T-cell (primary cell): ENCODE measurements around the gene TLX1. TPM values are rescaled to one million over a fixed set of nuclear protein-coding genes. Genes with fewer than 3 reads are reported as not detected.

Source experiments
- ATAC-seq, 4 experiments: fragments of 200-7000 bp in 3 of 4; fragments of 150-1000 bp in 1 of 4; cut with Tn5 transposase; replicated peaks in 1 of 4; 1 replicate in 3 of 4; 2 replicates in 1 of 4; pipeline ENCODE4 v1.10.0; 2021; ENCODE audit warnings: moderate library complexity in 3 of 4, mild to moderate bottlenecking in 2 of 4, moderate number of reproducible peaks in 1 of 4
- CTCF ChIA-PET, 2 donors: fragments of 300-600 bp; sonication (Branson Sonifier 250); formaldehyde crosslinking; loops; one replicate each; lab custom pipeline; 2022; ENCODE audit warnings: antibody characterized with exemption in 2 of 2; lab: Charles Lee
- POLR2A ChIA-PET, 2 donors: fragments of 300-600 bp; sonication (Branson Sonifier 250); formaldehyde crosslinking; loops; one replicate each; lab custom pipeline; 2022; ENCODE audit warnings: antibody characterized with exemption in 2 of 2; lab: Charles Lee
- DNase-seq, 35 experiments: peaks; one replicate each; pipeline versions ENCODE4 v3.0.0 to v3.0.0-alpha.2; 2013 to 2023
- H3K27ac ChIP-seq: one replicate; pipeline ENCODE4 v1.5.1; 2013; ENCODE audit warnings: low read length
- H3K27me3 ChIP-seq, 2 experiments: replicated peaks in 1 of 2; 1 replicate in 1 of 2; 2 replicates in 1 of 2; pipeline versions ENCODE4 v1.6.1 to v1.7.0; 2013; ENCODE audit warnings: low read length in 1 of 2, mixed read lengths in 1 of 2; ENCODE audit not compliant: control insufficient read depth in 2 of 2, insufficient read depth in 2 of 2; ENCODE audit errors: extremely low read depth in 1 of 2
- H3K36me3 ChIP-seq, 2 donors: 1 replicate in 1 of 2; 2 replicates in 1 of 2; pipeline versions ENCODE4 v1.6.1 to v1.7.0; 2013; ENCODE audit warnings: low read length in 1 of 2; ENCODE audit not compliant: control insufficient read depth in 2 of 2, insufficient read depth in 1 of 2; ENCODE audit errors: extremely low read depth in 1 of 2
- H3K4me1 ChIP-seq, 2 experiments: 1 replicate in 1 of 2; 2 replicates in 1 of 2; pipeline versions ENCODE4 v1.6.1 to v1.7.0; 2013; ENCODE audit warnings: low read length in 2 of 2, mixed read lengths in 1 of 2; ENCODE audit not compliant: insufficient read depth in 2 of 2, control insufficient read depth in 1 of 2; ENCODE audit errors: extremely low read depth in 1 of 2
- H3K4me3 ChIP-seq, 2 donors: 1 replicate in 1 of 2; 2 replicates in 1 of 2; pipeline versions ENCODE4 v1.5.1 to v1.7.0; 2013; ENCODE audit warnings: mild to moderate bottlenecking in 2 of 2, low read length in 1 of 2, moderate library complexity in 1 of 2; ENCODE audit not compliant: control insufficient read depth in 1 of 2; ENCODE audit errors: extremely low read depth in 1 of 2
- H3K9me3 ChIP-seq: 2 replicates; pipeline ENCODE4 v1.7.0; 2013
- H3K27ac Mint-ChIP-seq, 2 donors: one replicate each; pipeline ENCODE4 v1.8.0; 2020 to 2021; ENCODE audit warnings: mild to moderate bottlenecking in 2 of 2, mixed read lengths in 2 of 2
- H3K27me3 Mint-ChIP-seq, 2 donors: one replicate each; pipeline ENCODE4 v1.8.0; 2021 to 2022; ENCODE audit warnings: mixed read lengths in 2 of 2
- H3K36me3 Mint-ChIP-seq: one replicate; pipeline ENCODE4 v1.8.0; 2021; ENCODE audit warnings: mixed read lengths
- H3K4me1 Mint-ChIP-seq, 3 donors: one replicate each; pipeline ENCODE4 v1.8.0; 2020 to 2022; ENCODE audit warnings: mixed read lengths in 3 of 3, mild to moderate bottlenecking in 1 of 3
- H3K4me3 Mint-ChIP-seq, 3 donors: one replicate each; pipeline ENCODE4 v1.8.0; 2020 to 2022; ENCODE audit warnings: mild to moderate bottlenecking in 3 of 3, mixed read lengths in 3 of 3, moderate library complexity in 3 of 3
- H3K9me3 Mint-ChIP-seq, 3 donors: one replicate each; pipeline ENCODE4 v1.8.0; 2020 to 2022; ENCODE audit warnings: mixed read lengths in 3 of 3
- WGBS: methylation state at CpG from one replicate; pipeline ENCODE4 v1.1.5; 2013; ENCODE audit warnings: missing lambda C conversion rate; ENCODE audit not compliant: insufficient coverage; 5-methylcytosine and 5-hydroxymethylcytosine counted together
- total RNA-seq, 35 experiments: library from RNA in 6 of 35; stranded (reverse) in 6 of 35; fragments of 120-200 nt in 1 of 35; gene quantifications; one replicate each; pipeline versions ENCODE4 v1.2.1 to v1.2.4 and lab custom pipeline; 2013 to 2026

Gene TLX1
- total RNA-seq, 5 donors from 2014 or later (not counting 1 experiment from before 2014, with no cell fraction given): not detected

DNA sequence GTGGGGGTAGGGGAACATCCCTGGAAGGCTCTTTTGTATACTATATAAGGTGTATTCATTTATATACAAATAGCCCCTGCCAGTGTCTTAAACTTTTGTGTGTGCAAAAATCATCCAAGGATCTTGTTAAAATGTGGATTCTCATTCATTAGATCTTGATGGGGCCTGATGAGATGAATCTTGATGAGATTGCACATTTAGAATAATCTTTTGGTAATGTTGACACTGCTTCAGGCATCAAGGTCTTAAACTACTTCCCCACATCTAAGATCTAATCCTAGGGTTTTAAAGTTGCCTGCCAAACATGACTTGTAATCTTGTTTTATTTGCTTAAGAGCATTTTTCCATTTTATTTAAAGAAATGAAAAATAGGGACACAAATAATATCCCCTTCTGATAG is 13.0 kb downstream of the TLX1 start:
- Mint-ChIP-seq H3K4me1 (peaks cover 14 to 29% (median 22%) of the 10 kb centered on the region in 3 donors), H3K27me3 (peaks cover 54 to 85% of the 10 kb centered on the region in 2 donors), H3K4me3 (no peak overlapping the region), H3K36me3 (no peaks in the 10 kb centered on the region), H3K27ac (no peak overlapping the region), H3K9me3 (peaks cover 0 to 2% (median 0%) of the 10 kb centered on the region in 3 donors)
- no peak for ATAC-seq
- no peaks in the 10 kb centered on the region for H3K9me3 ChIP-seq
- ChIA-PET POLR2A (no interaction called here), CTCF (interaction anchor here in 1 of 2 donors (0.6 to 4.0 kb wide), 2 partner anchors 47 to 285 kb away, joined by 3 to 93 read pairs; no protein-coding TSS in a partner anchor)
- DNase-seq: no peak
- no peak overlapping the region for H3K27ac ChIP-seq
- H3K4me3 ChIP-seq: no peak overlapping the region
- no peaks in the 10 kb centered on the region for H3K36me3 ChIP-seq
- peaks cover 25 to 91% of the 10 kb centered on the region in 2 experiments for H3K27me3 ChIP-seq
- H3K4me1 ChIP-seq: peaks cover 0 to 39% of the 10 kb centered on the region in 2 experiments

DNA sequence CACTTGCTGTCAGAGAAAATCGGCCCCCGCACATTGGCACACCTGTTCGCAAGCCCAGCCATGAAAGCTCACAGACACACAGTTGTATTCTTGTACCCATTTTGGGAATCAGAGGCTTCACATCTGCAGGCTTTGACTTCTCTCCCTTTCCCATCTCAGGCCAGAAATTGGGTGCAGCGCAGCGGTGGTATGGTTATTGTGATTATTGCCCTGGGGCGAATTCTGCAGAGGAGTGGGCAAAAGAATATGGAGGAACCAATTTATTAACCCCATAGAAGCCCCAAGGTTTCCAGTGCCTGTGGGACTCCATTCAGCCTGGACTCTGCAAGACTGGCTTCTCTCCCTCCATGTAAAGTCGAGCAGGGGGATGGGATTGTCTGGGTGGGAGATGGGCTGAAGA is 14.0 kb downstream of the TLX1 start:
- WGBS: 86% methylated on average over 3 of the region's 7 CpGs
- H3K27ac Mint-ChIP-seq: no peak overlapping the region
- ChIA-PET POLR2A (no interaction called here), CTCF (no interaction called here)
- DNase-seq (no peak), ATAC-seq (no peak)
- no peaks in the 10 kb centered on the region for H3K36me3 ChIP-seq
- no peak overlapping the region for H3K4me3 Mint-ChIP-seq
- peaks cover 0 to 29% of the 10 kb centered on the region in 2 experiments for H3K4me1 ChIP-seq
- peaks cover 53 to 86% of the 10 kb centered on the region in 2 donors for H3K27me3 Mint-ChIP-seq
- no peak overlapping the region for H3K4me3 ChIP-seq
- peaks cover 25 to 83% of the 10 kb centered on the region in 2 experiments for H3K27me3 ChIP-seq
- H3K9me3 Mint-ChIP-seq: peaks cover 0 to 4% (median 0%) of the 10 kb centered on the region in 3 donors
- H3K27ac ChIP-seq: no peak overlapping the region
- H3K36me3 Mint-ChIP-seq: no peaks in the 10 kb centered on the region
- H3K4me1 Mint-ChIP-seq: peaks cover 6 to 24% (median 14%) of the 10 kb centered on the region in 3 donors
- no peaks in the 10 kb centered on the region for H3K9me3 ChIP-seq

DNA sequence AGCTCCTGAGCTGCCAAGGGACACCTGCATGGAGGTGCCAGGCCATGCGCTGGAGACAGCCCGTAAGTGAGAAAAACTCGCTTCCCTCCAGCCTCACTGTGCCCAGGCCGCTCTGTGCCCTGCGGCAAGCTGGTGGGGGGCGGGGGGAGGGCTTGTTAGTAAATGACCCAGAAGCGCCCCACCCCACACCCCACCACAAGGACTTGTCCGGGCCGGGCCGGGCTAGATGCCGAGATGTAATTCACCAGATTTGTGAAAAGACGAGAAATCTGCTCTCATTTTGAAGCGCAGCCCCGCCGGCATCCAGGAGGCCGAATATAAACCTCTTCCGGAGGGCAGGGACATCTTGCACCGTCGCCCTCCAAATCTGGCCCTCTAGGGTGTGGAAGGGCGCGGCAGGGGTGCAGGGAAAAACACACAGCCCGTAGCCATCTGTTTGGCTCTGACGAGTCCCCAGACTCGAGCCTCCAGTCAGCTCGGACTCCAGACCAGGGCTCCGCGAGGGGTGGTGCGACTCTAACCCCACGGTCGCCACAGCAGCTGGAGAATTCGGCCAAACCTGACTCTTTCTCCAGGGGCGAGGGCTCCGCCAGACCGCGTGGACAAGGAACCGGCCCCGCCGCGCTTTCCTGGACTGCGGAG is 14.8 kb downstream of the TLX1 start:
- 9% methylated on average over 27 of the region's 40 CpGs for WGBS
- ATAC-seq (no peak), DNase-seq (no peak)
- H3K36me3 Mint-ChIP-seq: no peaks in the 10 kb centered on the region
- Histone ChIP-seq H3K9me3 (no peaks in the 10 kb centered on the region), H3K36me3 (no peaks in the 10 kb centered on the region), H3K27me3 (peaks cover 25 to 80% of the 10 kb centered on the region in 2 experiments), H3K27ac (no peak overlapping the region), H3K4me1 (peaks cover 0 to 22% of the 10 kb centered on the region in 2 experiments), H3K4me3 (no peak overlapping the region)
- H3K4me1 Mint-ChIP-seq: peaks cover 6 to 19% (median 9%) of the 10 kb centered on the region in 3 donors
- H3K27me3 Mint-ChIP-seq: peaks cover 58 to 88% of the 10 kb centered on the region in 2 donors
- H3K27ac Mint-ChIP-seq: no peak overlapping the region
- CTCF ChIA-PET: no interaction called here
- POLR2A ChIA-PET: no interaction called here
- peaks cover 0 to 4% (median 0%) of the 10 kb centered on the region in 3 donors for H3K9me3 Mint-ChIP-seq
- peak overlapping the region in 1 of 3 donors; percentile 24 for H3K4me3 Mint-ChIP-seq

DNA sequence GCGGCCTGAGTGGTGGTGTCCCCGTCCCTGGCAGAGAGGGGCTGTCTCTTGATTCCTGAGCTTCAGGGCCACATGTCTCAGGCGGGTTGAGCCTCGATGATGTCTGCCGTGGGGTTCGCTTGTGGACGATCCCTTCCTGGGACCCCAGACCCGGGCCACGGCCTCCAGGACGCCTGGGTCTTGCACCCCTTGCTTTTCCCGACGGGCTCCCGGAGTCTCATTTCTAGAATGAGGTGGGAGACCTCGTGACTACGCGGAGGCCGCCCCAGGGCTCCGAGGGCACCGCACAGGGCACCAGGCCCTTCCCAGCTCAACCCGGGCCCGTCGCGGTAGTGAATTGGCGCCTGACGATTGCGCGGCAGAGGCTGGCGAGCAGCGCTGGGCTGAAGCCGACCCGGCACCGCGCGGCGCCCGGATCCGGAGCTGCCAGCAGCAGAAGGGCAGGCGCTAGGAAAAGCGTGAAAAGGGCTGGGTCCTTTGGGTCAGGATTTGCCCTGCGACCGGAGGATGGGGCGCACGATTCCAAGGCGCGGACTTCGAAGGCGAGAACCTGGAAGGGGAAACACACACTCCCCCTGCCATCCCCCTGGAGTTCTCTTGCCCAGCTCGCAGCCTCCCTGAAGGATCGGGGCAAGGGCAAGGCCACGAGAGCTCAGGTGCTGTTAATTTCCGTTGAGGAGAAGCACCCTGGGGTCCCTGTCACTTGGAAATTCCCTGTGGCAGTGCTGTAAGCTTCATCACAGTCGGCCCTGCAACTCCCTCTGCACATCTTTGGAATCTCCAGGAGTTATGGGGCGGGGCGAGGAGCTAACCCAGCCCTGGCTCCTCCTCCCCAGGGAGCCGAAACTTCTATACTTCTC is 15.5 kb downstream of the TLX1 start:
- CTCF ChIA-PET: interaction anchor here in 1 of 2 donors (2.2 kb wide), 1 partner anchor 51 kb away, joined by 6 read pairs; no protein-coding TSS in a partner anchor
- peaks cover 0 to 4% (median 0%) of the 10 kb centered on the region in 3 donors for H3K9me3 Mint-ChIP-seq
- no peaks in the 10 kb centered on the region for H3K36me3 Mint-ChIP-seq
- ATAC-seq (peak in 1 of 4 experiments; percentile 38), DNase-seq (no peak)
- peak overlapping the region in 1 of 3 donors; percentile 24 for H3K4me3 Mint-ChIP-seq
- H3K36me3 ChIP-seq: no peaks in the 10 kb centered on the region
- H3K27me3 Mint-ChIP-seq: peaks cover 63 to 87% of the 10 kb centered on the region in 2 donors
- peaks cover 23 to 72% of the 10 kb centered on the region in 2 experiments for H3K27me3 ChIP-seq
- no peak overlapping the region for H3K27ac Mint-ChIP-seq
- POLR2A ChIA-PET: interaction anchor here in 1 of 2 donors (0.5 kb wide), 1 partner anchor 70 kb away, joined by 5 read pairs; no protein-coding TSS in a partner anchor
- 6% methylated on average over 53 of the region's 55 CpGs for whole genome bisulfite sequencing
- H3K27ac ChIP-seq: no peak overlapping the region
- H3K4me3 ChIP-seq: no peak overlapping the region
- H3K4me1 ChIP-seq: peaks cover 0 to 22% of the 10 kb centered on the region in 2 experiments
- no peaks in the 10 kb centered on the region for H3K9me3 ChIP-seq
- H3K4me1 Mint-ChIP-seq: peaks cover 6 to 19% (median 8%) of the 10 kb centered on the region in 3 donors

DNA sequence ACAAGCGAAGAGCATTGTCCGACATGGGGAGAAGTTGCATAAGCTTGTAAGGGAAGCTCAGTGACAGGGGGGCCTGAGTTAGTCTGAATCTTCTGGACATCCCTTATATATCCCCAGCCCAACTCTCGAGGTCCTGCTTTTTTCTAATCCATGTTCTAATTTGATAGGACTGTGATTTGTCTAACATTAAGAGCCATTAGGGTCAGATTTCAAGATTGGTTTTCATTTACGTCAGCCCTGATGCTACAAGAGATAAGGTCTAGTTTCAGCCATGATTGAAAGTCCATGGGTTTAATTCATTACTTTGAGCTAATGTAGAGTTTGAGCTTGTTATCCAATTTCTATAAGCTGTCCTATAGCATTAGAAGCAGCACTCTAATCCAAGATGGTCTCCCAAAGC is 20.3 kb downstream of the TLX1 start:
- Histone ChIP-seq H3K4me3 (no peak overlapping the region), H3K36me3 (no peaks in the 10 kb centered on the region), H3K4me1 (peaks cover 0 to 6% of the 10 kb centered on the region in 2 experiments), H3K27me3 (peaks cover 17 to 49% of the 10 kb centered on the region in 2 experiments), H3K27ac (no peak overlapping the region), H3K9me3 (no peaks in the 10 kb centered on the region)
- no peak for DNase-seq
- no peak overlapping the region for H3K4me3 Mint-ChIP-seq
- H3K9me3 Mint-ChIP-seq: peaks cover 0 to 4% (median 0%) of the 10 kb centered on the region in 3 donors
- ChIA-PET POLR2A (interaction anchor here in 1 of 2 donors (0.6 kb wide), 1 partner anchor 18 kb away, joined by 4 read pairs; no protein-coding TSS in a partner anchor), CTCF (interaction anchor here (0.6 to 2.2 kb wide), 5 partner anchors 10 to 1710 kb away, joined by 3 to 10 read pairs (median 6); no protein-coding TSS in a partner anchor)
- no peaks in the 10 kb centered on the region for H3K36me3 Mint-ChIP-seq
- WGBS: 80% methylated on average over 1 of the region's 4 CpGs
- H3K4me1 Mint-ChIP-seq: peaks cover 0 to 6% (median 2%) of the 10 kb centered on the region in 3 donors
- peaks cover 61 to 74% of the 10 kb centered on the region in 2 donors for H3K27me3 Mint-ChIP-seq
- peak overlapping the region in 1 of 2 donors; percentile 6 for H3K27ac Mint-ChIP-seq
- ATAC-seq: no peak

DNA sequence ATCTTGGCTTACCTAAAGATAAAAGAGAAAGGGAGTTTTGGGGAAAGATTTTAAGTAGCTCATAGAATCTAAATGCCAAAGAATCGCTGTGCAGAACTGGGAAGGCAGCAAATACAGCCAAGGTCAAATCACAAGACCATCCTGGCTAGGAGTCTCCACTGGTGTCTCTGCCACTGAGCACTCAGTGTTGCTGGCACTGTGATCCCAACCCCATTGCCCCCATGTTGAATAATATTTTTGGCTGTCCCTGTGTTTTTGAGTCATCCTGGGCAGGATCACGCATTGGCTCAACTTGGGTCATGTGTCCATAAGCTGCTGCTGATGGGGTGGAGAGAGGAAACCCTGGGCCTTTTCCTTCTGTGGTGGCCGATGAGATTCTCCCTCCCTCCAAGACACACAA is 21.2 kb downstream of the TLX1 start:
- Histone ChIP-seq H3K9me3 (no peaks in the 10 kb centered on the region), H3K36me3 (no peaks in the 10 kb centered on the region), H3K4me1 (no peaks in the 10 kb centered on the region), H3K4me3 (no peak overlapping the region), H3K27ac (no peak overlapping the region), H3K27me3 (peaks cover 17 to 44% of the 10 kb centered on the region in 2 experiments)
- peaks cover 63 to 75% of the 10 kb centered on the region in 2 donors for H3K27me3 Mint-ChIP-seq
- no peaks in the 10 kb centered on the region for H3K36me3 Mint-ChIP-seq
- ChIA-PET POLR2A (interaction anchor here in 1 of 2 donors (0.6 kb wide), 1 partner anchor 19 kb away, joined by 4 read pairs; no protein-coding TSS in a partner anchor), CTCF (interaction anchor here (0.6 to 2.2 kb wide), 6 partner anchors 9 to 1709 kb away, joined by 3 to 10 read pairs (median 5); no protein-coding TSS in a partner anchor)
- H3K4me3 Mint-ChIP-seq: no peak overlapping the region
- ATAC-seq: no peak
- no peaks in the 10 kb centered on the region for H3K4me1 Mint-ChIP-seq
- WGBS: 88% methylated on average over 1 of the region's 3 CpGs
- no peak for DNase-seq
- H3K9me3 Mint-ChIP-seq: peaks cover 0 to 4% (median 0%) of the 10 kb centered on the region in 3 donors
- no peak overlapping the region for H3K27ac Mint-ChIP-seq
